ENCODE data around the gene HMCN2. TPM values are rescaled to one million over a fixed set of nuclear protein-coding genes. Genes with fewer than 3 reads are reported as not detected.

HMCN2 gene
- total RNA-seq, 2 experiments from 2014 or later = not detected

DNA sequence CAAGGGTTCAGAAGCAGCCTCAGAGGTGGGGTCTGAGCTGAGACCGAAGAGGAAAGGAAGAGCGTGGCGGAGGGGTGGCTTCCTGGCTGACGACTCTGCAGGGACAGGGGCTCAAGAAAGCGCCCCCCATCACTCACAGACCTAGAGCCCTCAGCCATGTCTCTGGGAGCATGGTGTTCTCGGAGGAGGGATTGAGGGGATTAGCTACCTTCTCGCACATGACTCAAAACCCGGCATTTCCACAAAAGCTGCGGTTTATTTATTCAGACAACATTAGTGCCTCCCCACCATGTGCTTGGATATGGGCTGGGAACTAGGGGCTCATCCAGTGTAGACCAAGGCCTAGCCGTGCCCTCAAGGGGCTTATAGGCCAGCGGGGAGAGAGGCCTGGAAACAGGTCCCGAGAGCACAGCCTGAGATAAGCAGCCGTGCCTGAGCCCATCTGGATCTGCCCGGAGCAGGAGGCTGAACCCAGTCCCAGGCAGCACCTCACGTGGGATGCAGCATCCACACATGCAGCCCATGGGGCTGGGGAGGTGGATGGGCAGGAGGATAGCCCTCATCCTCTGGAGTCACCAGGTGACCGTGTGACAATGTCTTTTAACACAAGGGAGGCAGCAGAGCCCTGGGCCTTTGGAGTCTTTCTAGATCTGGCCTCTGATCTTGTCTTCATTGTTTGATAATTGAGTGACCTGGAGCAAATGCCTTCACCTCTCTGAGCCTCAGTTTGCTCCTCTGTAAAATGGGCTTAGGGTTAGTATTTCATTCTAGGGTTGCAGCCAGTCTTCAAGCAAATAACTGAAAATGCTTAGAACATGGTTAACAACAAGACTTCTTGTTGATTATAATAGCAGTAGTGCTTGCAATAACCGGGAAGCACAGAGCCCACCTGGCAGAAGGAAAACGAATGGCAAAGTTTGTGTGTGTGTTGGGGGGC lies 878 bp upstream of the HMCN2 start:
- Histone ChIP-seq H3K4me1 (ENCODE audit: insufficient read depth, low read length, poor library complexity, severe bottlenecking) (no peaks in the 10 kb centered on the region), H3K36me3 (ENCODE audit: insufficient read depth, low read length) (no peaks in the 10 kb centered on the region), H4K20me1 (ENCODE audit: insufficient read depth, low read length) (no peaks in the 10 kb centered on the region), H3K4me3 (ENCODE audit: low read depth, low read length, poor library complexity, severe bottlenecking) (no peak overlapping the region), H3K9me2 (ENCODE audit: insufficient read depth, low read length) (no peaks in the 10 kb centered on the region), H3K27ac (ENCODE audit: low read depth, low read length, poor library complexity, severe bottlenecking) (no peak overlapping the region), H3K79me2 (ENCODE audit: insufficient read depth, low read depth, low read length) (no peaks in the 10 kb centered on the region), H3K9me3 (ENCODE audit: low read length) (no peaks in the 10 kb centered on the region), H2AFZ (ENCODE audit: low read length) (no peak overlapping the region), H3K4me2 (ENCODE audit: low read length) (no peak overlapping the region)
- DNase-seq (ENCODE audit: low spot score) = no peak
- ChIA-PET POLR2A (no interaction called here), CTCF (ENCODE audit: unreplicated experiment) (no interaction called here)
- intact Hi-C loops (cut with micrococcal nuclease; ENCODE audit: unreplicated experiment) = no loop called here
- BruUV-seq (replicated peaks) = no TSS peak
- no peak for TF ChIP-seq CTCF (conservative IDR thresholded peaks at IDR 0.05; ENCODE audit: low read length)
- TF ChIP-seq EZH2phosphoT487 (IDR thresholded peaks at IDR 0.05; ENCODE audit: borderline replicate concordance, low read depth, low read length) = no peak

DNA sequence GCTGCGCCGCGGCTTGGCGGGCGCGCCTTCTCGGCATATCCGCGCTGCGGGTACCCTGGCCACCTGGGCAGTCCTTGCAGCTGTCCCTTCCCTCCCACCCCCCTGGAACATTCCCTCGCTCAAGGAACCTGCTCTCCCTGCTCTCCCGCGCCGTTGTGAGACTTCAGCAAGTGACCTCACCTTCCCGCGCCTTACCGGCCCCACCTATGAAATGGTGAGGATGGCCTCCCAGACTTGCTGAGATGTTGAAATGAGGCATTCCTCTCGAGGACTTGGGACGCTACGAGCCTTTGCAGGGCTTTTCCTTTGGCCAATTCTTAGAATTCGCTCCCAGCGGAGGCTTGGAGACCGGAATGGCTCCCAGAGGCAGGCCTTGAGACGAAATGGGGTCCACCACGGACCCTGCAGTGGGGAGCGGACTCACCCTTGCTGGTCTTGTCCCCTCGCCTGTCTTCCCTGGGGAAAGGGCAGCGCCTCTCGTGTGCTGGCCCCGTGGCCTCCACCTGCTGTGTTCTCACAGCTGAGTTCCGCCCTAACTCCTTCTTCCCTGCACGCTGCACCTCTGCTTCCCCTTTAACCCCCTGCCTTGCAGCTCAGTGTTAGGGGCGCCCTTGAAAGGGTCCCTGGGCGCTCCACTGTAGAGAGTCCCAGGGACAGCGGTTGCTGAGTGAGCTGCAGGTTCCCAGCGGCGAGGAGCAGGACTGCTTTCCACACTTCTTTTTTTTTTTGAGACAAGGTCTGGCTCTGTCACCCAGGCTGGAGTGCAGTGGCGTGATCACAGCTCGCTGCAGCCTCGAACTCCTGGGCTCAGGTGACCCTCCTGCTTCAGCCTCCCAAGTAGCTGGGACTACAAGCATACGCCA lies 907 bp downstream of the HMCN2 start:
- TF ChIP-seq CTCF (conservative IDR thresholded peaks at IDR 0.05; ENCODE audit: low read length) = no peak
- no peak for TF ChIP-seq EZH2phosphoT487 (IDR thresholded peaks at IDR 0.05; ENCODE audit: borderline replicate concordance, low read depth, low read length)
- H3K4me1 ChIP-seq (ENCODE audit: insufficient read depth, low read length, poor library complexity, severe bottlenecking) = no peaks in the 10 kb centered on the region
- H3K4me3 ChIP-seq (ENCODE audit: low read depth, low read length, poor library complexity, severe bottlenecking) = no peak overlapping the region
- H3K27ac ChIP-seq (ENCODE audit: low read depth, low read length, poor library complexity, severe bottlenecking) = no peak overlapping the region
- no peak overlapping the region for H2AFZ ChIP-seq (ENCODE audit: low read length)
- BruUV-seq (replicated peaks) = no TSS peak
- no peaks in the 10 kb centered on the region for H3K79me2 ChIP-seq (ENCODE audit: insufficient read depth, low read depth, low read length)
- ChIA-PET POLR2A (interaction anchor here (0.6 kb wide), 2 partner anchors 271 to 293 kb away, joined by 3 to 4 read pairs; no protein-coding TSS in a partner anchor), CTCF (ENCODE audit: unreplicated experiment) (no interaction called here)
- DNase-seq (ENCODE audit: low spot score) = no peak
- no peaks in the 10 kb centered on the region for H3K9me2 ChIP-seq (ENCODE audit: insufficient read depth, low read length)
- intact Hi-C loops (cut with micrococcal nuclease; ENCODE audit: unreplicated experiment) = no loop called here
- H3K36me3 ChIP-seq (ENCODE audit: insufficient read depth, low read length) = no peaks in the 10 kb centered on the region
- no peak overlapping the region for H3K4me2 ChIP-seq (ENCODE audit: low read length)
- no peaks in the 10 kb centered on the region for H4K20me1 ChIP-seq (ENCODE audit: insufficient read depth, low read length)
- no peaks in the 10 kb centered on the region for H3K9me3 ChIP-seq (ENCODE audit: low read length)

Measured in OCI-LY7 (cell line).